ENCODE results near the gene OVOL2. TPM values are rescaled to one million over a fixed set of nuclear protein-coding genes. Genes with fewer than 3 reads are reported as not detected.

The OVOL2 gene
- total and polyA plus RNA-seq, 2 of the 8 experiments (the other 6 are each of a cell fraction or from before 2014, with no cell fraction given): 11.0 to 11.4 TPM

DNA sequence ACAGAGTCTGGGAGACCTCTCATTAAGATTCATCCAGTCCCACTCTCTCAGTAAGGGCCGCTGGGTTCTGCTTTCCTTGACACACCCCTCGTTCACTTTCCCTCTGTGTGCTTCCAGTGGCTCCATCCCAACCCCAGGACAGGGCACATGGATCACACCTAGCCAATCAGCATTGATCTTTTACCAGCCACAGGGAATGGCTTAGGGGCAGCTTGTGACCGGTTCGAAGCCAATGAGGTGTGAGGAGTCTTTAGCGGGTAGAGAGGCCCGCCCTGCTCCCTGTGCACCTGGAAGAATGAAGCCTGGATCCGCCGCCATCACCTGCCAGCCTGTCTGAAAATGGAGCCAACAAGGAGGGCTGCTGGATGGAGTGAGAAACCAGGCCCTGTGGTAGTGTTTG, 35.2 kb upstream of the OVOL2 start (continued):
- no peak for TF ChIP-seq ZNF274 (IDR thresholded peaks at IDR 0.05; ENCODE audit: borderline replicate concordance, extremely low read depth, low read length)
